ENCODE data around the gene KIF2C.

- no peak for TF ChIP-seq EZH2phosphoT487 (IDR thresholded peaks at IDR 0.05; ENCODE audit: low read length)
- TF ChIP-seq CTCF (IDR thresholded peaks at IDR 0.05; ENCODE audit: low read length), result no peak
Measured at GRCh38 chr1:44701141-44701573, 38.5 kb upstream of the KIF2C start.

Data from MM.1S (cell line).